Calu3 (cell line): ENCODE data around the gene HCN1. TPM values are rescaled to one million over a fixed set of nuclear protein-coding genes. Genes with fewer than 3 reads are reported as not detected.

Source experiments
- BruUV-seq: library from RNA; stranded (reverse); fragments of 400-500 nt; replicated peaks from 2 replicates; lab custom pipeline; 2021; lab: Mats Ljungman, UMichigan
- CTCF ChIA-PET: fragments of 300-600 bp; sonication (Branson Sonifier 250); formaldehyde crosslinking; loops from one replicate; lab custom pipeline; 2022; ENCODE audit warnings: antibody characterized with exemption; lab: Charles Lee
- DNase-seq: peaks from one replicate; pipeline ENCODE4 v3.0.0; 2022
- H3K27ac Mint-ChIP-seq: one replicate; pipeline ENCODE4 v1.8.0; 2022; ENCODE audit warnings: mixed read lengths; ENCODE audit not compliant: unreplicated experiment
- H3K27me3 Mint-ChIP-seq: one replicate; pipeline ENCODE4 v1.8.0; 2022; ENCODE audit warnings: mixed read lengths; ENCODE audit not compliant: unreplicated experiment
- H3K36me3 Mint-ChIP-seq: one replicate; pipeline ENCODE4 v1.8.0; 2022; ENCODE audit warnings: mild to moderate bottlenecking, moderate library complexity, mixed read lengths; ENCODE audit not compliant: insufficient read depth, unreplicated experiment
- H3K4me1 Mint-ChIP-seq: one replicate; pipeline ENCODE4 v1.8.0; 2022; ENCODE audit warnings: mild to moderate bottlenecking, low read depth, mixed read lengths; ENCODE audit not compliant: unreplicated experiment
- H3K4me3 Mint-ChIP-seq: one replicate; pipeline ENCODE4 v1.8.0; 2022; ENCODE audit warnings: mild to moderate bottlenecking, low read depth, moderate library complexity, mixed read lengths; ENCODE audit not compliant: unreplicated experiment
- H3K9me3 Mint-ChIP-seq: one replicate; pipeline ENCODE4 v1.8.0; 2022; ENCODE audit warnings: low read depth, mixed read lengths; ENCODE audit not compliant: unreplicated experiment
- intact Hi-C: fragments of 100-400 bp; cut with micrococcal nuclease; formaldehyde crosslinking; loops from one replicate; pipeline ENCODE4 v1.10.0; 2022; ENCODE audit not compliant: unreplicated experiment
- total RNA-seq: library from RNA; stranded (reverse); gene quantifications from 2 replicates; pipeline ENCODE4 v1.2.3, GENCODE V29; 2022
- TF ChIP-seq, protein P1 (sequence below): fragments of 200-600 bp; IDR thresholded peaks from one replicate; pipeline ENCODE4 v1.8.0; 2022; ENCODE audit warnings: antibody characterized with exemption; ENCODE audit not compliant: unreplicated experiment

HCN1 gene
- total RNA-seq, 1 experiment from 2014 or later = not detected

DNA sequence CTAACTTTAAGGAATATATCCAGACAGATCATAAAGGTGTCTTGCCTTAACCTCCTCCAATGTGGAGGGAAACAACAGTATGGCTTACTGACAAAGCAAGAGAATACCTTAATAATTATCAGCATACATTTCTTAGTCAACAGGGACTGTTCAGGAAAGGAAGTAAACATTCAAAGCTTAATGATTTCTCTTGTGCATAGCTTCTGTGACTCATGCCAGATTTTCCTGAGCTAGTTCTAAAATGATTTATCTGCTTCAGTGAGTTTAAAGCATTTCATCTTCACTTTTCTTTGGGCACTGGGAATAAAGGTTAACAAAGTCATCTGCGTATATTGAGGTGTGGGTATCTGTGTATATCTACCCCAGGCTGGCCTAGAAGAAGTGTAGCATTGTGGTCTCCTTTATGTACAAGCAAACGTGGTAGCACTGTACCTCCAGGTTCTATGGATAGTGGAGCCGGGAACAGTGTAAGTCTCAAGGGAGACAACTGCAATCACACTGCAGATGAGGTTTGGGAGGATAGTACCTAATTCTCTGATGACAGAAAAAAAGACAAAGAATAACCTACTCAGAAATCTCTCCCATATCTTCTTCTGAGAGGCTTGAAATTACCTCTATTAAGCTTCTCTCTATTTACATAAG is 284.1 kb downstream of the HCN1 start:
- Mint-ChIP-seq H3K27ac (no peak overlapping the region), H3K4me1 (no peaks in the 10 kb centered on the region), H3K9me3 (no peaks in the 10 kb centered on the region), H3K27me3 (no peaks in the 10 kb centered on the region), H3K4me3 (no peak overlapping the region), H3K36me3 (no peaks in the 10 kb centered on the region)
- CTCF ChIA-PET = interaction anchor here (0.6 kb wide), 1 partner anchor 14 kb away, joined by 3 read pairs; no protein-coding TSS in a partner anchor
- TF ChIP-seq, protein P1, sequence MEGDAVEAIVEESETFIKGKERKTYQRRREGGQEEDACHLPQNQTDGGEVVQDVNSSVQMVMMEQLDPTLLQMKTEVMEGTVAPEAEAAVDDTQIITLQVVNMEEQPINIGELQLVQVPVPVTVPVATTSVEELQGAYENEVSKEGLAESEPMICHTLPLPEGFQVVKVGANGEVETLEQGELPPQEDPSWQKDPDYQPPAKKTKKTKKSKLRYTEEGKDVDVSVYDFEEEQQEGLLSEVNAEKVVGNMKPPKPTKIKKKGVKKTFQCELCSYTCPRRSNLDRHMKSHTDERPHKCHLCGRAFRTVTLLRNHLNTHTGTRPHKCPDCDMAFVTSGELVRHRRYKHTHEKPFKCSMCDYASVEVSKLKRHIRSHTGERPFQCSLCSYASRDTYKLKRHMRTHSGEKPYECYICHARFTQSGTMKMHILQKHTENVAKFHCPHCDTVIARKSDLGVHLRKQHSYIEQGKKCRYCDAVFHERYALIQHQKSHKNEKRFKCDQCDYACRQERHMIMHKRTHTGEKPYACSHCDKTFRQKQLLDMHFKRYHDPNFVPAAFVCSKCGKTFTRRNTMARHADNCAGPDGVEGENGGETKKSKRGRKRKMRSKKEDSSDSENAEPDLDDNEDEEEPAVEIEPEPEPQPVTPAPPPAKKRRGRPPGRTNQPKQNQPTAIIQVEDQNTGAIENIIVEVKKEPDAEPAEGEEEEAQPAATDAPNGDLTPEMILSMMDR = no peak
- no peak for DNase-seq
- intact Hi-C loops = no loop called here
- BruUV-seq = no TSS peak

DNA sequence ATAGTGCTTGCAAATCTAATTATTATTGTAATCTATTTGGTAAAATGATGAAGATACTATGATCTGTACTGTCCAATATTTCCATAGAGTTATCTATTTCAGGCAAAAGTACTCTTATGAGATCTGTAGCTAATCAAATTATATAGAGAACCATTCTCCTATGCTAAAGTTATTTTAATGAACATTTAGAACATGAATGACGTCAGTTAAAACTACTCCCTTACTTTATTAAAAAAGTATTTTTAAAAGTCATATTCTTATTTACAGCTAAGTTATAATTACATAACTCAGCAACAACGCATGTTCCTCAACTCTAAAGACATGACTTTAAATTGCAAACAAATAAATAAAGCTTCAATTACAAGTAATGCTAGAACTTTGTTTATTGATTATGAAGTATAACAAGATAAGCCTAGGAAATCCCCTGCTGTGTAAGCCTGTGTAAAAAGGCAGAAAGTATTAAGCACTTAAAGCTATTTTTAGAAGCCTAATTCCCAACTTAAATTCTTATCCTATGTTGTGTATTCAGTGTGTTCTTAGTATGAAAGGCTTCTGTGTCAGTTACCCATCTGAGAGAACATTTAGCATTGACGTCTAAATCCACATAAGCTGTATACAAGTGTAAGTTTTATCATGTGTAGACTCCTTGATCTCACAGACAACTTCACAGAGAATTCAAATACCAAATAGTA is 285.7 kb downstream of the HCN1 start:
- Mint-ChIP-seq H3K27ac (no peak overlapping the region), H3K27me3 (no peaks in the 10 kb centered on the region), H3K9me3 (no peaks in the 10 kb centered on the region), H3K4me1 (no peaks in the 10 kb centered on the region), H3K36me3 (no peaks in the 10 kb centered on the region), H3K4me3 (no peak overlapping the region)
- no TSS peak for BruUV-seq
- intact Hi-C loops = no loop called here
- no peak for DNase-seq
- TF ChIP-seq, protein P1 = no peak
- CTCF ChIA-PET = no interaction called here

DNA sequence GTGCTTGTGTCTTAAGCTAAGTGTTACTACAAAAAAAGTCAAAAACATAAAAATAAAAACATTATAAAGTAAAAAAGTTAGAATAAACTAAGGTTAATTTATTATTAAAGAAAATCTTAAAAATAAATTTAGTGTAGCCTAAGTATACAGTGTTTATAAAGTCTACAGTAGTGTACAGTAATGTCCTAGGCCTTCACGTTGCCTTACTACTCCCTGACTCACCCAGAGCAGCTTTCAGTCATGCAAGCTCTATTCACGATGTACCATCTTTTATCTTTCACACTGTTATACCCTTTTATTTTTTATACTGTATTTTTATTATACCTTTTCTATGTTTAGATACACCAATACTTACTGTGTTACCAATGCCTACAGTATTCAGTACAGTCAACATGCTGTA is 288.1 kb downstream of the HCN1 start:
- TF ChIP-seq, protein P1 = no peak
- no peaks in the 10 kb centered on the region for H3K4me1 Mint-ChIP-seq
- intact Hi-C loops = no loop called here
- no peaks in the 10 kb centered on the region for H3K27me3 Mint-ChIP-seq
- BruUV-seq = no TSS peak
- H3K36me3 Mint-ChIP-seq = no peaks in the 10 kb centered on the region
- no peak overlapping the region for H3K27ac Mint-ChIP-seq
- no peak overlapping the region for H3K4me3 Mint-ChIP-seq
- H3K9me3 Mint-ChIP-seq = no peaks in the 10 kb centered on the region
- no peak for DNase-seq
- CTCF ChIA-PET = no interaction called here

DNA sequence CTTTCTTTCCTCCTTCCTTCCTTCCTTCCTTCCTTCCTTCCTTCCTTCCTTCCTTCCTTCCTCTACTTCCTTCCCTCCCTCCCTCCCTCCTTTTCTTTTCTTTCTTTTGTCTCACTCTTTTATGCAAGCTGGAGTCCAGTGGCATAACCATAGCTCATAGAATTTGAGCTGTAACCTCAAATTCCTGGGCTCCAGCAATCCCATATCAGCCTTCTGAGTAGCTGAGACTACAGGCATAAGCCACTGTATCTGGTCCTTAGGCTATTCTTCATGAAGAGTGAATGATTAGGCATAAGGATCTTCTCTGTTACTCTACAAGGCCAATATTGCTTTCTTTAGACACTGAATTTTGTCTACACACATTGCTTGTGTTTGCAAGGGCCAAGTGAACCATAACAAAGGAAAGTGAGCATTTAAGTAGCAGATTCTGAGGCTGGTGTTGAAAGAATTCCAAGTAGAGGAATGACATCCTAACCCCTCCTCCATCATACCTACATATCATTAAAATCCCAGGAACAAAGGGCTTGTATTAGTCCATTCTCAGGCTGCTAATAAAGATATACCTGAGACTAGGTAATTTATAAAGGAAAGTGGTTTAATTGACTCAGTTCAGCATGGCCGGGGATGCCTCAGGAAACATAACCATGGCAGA is 293.2 kb downstream of the HCN1 start:
- no peak overlapping the region for H3K27ac Mint-ChIP-seq
- TF ChIP-seq, protein P1 = no peak
- H3K27me3 Mint-ChIP-seq = no peaks in the 10 kb centered on the region
- no TSS peak for BruUV-seq
- H3K4me3 Mint-ChIP-seq = no peak overlapping the region
- CTCF ChIA-PET = interaction anchor here (0.6 kb wide), 1 partner anchor 55 kb away, joined by 3 read pairs; no protein-coding TSS in a partner anchor
- DNase-seq = no peak
- H3K4me1 Mint-ChIP-seq = no peaks in the 10 kb centered on the region
- intact Hi-C loops = no loop called here
- H3K36me3 Mint-ChIP-seq = no peaks in the 10 kb centered on the region
- peaks cover 3% of the 10 kb centered on the region for H3K9me3 Mint-ChIP-seq
